H1 (cell line): ENCODE measurements around the gene TGFB3. TPM values are rescaled to one million over a fixed set of nuclear protein-coding genes. Genes with fewer than 3 reads are reported as not detected.

Experiments used
- CTCF ChIA-PET: fragments of 300-600 bp; sonication (Branson Sonifier 250); formaldehyde crosslinking; loops from one replicate; lab custom pipeline; 2021; ENCODE audit not compliant: partially characterized antibody; lab: Charles Lee
- POLR2A ChIA-PET: fragments of 300-600 bp; sonication (Branson Sonifier 250); formaldehyde crosslinking; loops from one replicate; lab custom pipeline; 2021; ENCODE audit warnings: inconsistent platforms; ENCODE audit not compliant: partially characterized antibody; lab: Charles Lee
- DNase-seq, 2 experiments: peaks; one replicate each; pipeline versions ENCODE4 v3.0.0 to v3.0.0-alpha.2; 2010 to 2022; ENCODE audit warnings: low spot score in 2 of 2, low read depth in 1 of 2, mixed read lengths in 1 of 2
- FAIRE-seq: peaks from 2 replicates; lab custom pipeline; 2011; peaks lifted over from hg19 to GRCh38; lab: Jason Lieb, UNC
- H2AFZ ChIP-seq: 2 replicates; pipeline ENCODE4 v1.8.1; 2012; ENCODE audit warnings: low read length, inconsistent platforms
- H2AK5ac ChIP-seq: 2 replicates; pipeline ENCODE4 v1.6.1; 2013; ENCODE audit warnings: low read depth, low read length
- H2BK120ac ChIP-seq: replicated peaks from 2 replicates; pipeline ENCODE3; 2013; ENCODE audit warnings: low read depth, low read length, inconsistent platforms
- H2BK12ac ChIP-seq: 2 replicates; pipeline ENCODE4 v1.6.1; 2013; ENCODE audit warnings: low read depth, low read length
- H2BK15ac ChIP-seq: 2 replicates; pipeline ENCODE4 v1.6.1; 2013; ENCODE audit warnings: low read length
- H2BK20ac ChIP-seq: 2 replicates; pipeline ENCODE4 v1.6.1; 2013; ENCODE audit warnings: low read length
- H2BK5ac ChIP-seq: 2 replicates; pipeline ENCODE4 v1.6.1; 2013; ENCODE audit warnings: low read depth, low read length
- H3K14ac ChIP-seq: 2 replicates; pipeline ENCODE4 v1.6.1; 2013; ENCODE audit warnings: inconsistent platforms; ENCODE audit not compliant: insufficient read length
- H3K18ac ChIP-seq: 2 replicates; pipeline ENCODE4 v1.6.1; 2013; ENCODE audit warnings: low read length; ENCODE audit errors: extremely low read depth
- H3K23ac ChIP-seq: 2 replicates; pipeline ENCODE4 v1.6.1; 2013; ENCODE audit warnings: inconsistent platforms; ENCODE audit not compliant: insufficient read length
- H3K23me2 ChIP-seq: 2 replicates; pipeline ENCODE4 v1.6.1; 2013; ENCODE audit warnings: low read depth, low read length
- H3K27ac ChIP-seq: 2 replicates; pipeline ENCODE4 v1.6.1; 2011; ENCODE audit warnings: low read depth, low read length, inconsistent platforms
- H3K27me3 ChIP-seq, 4 experiments: replicated peaks in 1 of 4; 1 replicate in 1 of 4; 2 replicates in 3 of 4; pipeline versions ENCODE4 v1.6.1 to v1.8.1; 2011 to 2013; ENCODE audit warnings: low read length in 3 of 4, mild to moderate bottlenecking in 3 of 4, inconsistent platforms in 2 of 4, mixed read lengths in 2 of 4, moderate library complexity in 1 of 4; ENCODE audit not compliant: control insufficient read depth in 3 of 4, insufficient read depth in 3 of 4; ENCODE audit errors: extremely low read depth in 1 of 4
- H3K36me3 ChIP-seq, 4 experiments: 2 replicates each; pipeline versions ENCODE4 v1.6.1 to v1.8.1; 2011 to 2013; ENCODE audit warnings: mild to moderate bottlenecking in 4 of 4, low read length in 3 of 4, moderate library complexity in 2 of 4, control low read depth in 1 of 4, inconsistent platforms in 1 of 4; ENCODE audit not compliant: insufficient read depth in 4 of 4, control insufficient read depth in 2 of 4
- H3K4ac ChIP-seq: replicated peaks from 2 replicates; pipeline ENCODE3; 2013; ENCODE audit warnings: low read length, low read depth, mixed read lengths, inconsistent platforms; ENCODE audit not compliant: insufficient read length
- H3K4me1 ChIP-seq, 4 experiments: replicated peaks in 1 of 4; 1 replicate in 1 of 4; 2 replicates in 3 of 4; pipeline versions ENCODE4 v1.6.1 to v1.8.1; 2011 to 2013; ENCODE audit warnings: low read length in 3 of 4, inconsistent platforms in 2 of 4, mixed read lengths in 1 of 4; ENCODE audit not compliant: insufficient read depth in 4 of 4, control insufficient read depth in 3 of 4
- H3K4me2 ChIP-seq, 2 experiments: 2 replicates each; pipeline versions ENCODE4 v1.6.1 to v1.8.1; 2011 to 2013; ENCODE audit warnings: low read depth in 2 of 2, low read length in 2 of 2, control low read depth in 1 of 2, inconsistent platforms in 1 of 2, mild to moderate bottlenecking in 1 of 2; ENCODE audit not compliant: insufficient read depth in 1 of 2
- H3K4me3 ChIP-seq, 4 experiments: fragments of 200-600, 300-600 bp in 1 of 4; sonication (generic), shearing (Covaris generic), sonication (Bioruptor Twin) in 1 of 4; 2 replicates each; pipeline versions ENCODE4 v1.5.1 to v1.8.1; 2011 to 2016; ENCODE audit warnings: low read length in 4 of 4, low read depth in 3 of 4, control low read depth in 2 of 4, inconsistent platforms in 2 of 4, mild to moderate bottlenecking in 2 of 4, mixed read lengths in 1 of 4, moderate library complexity in 1 of 4; ENCODE audit not compliant: insufficient read depth in 2 of 4; ENCODE audit errors: extremely low read depth in 1 of 4
- H3K56ac ChIP-seq: replicated peaks from 2 replicates; pipeline ENCODE3; 2013; ENCODE audit warnings: low read depth, mild to moderate bottlenecking, mixed read lengths, low read length, inconsistent platforms; ENCODE audit not compliant: insufficient read length
- H3K79me1 ChIP-seq: 2 replicates; pipeline ENCODE4 v1.6.1; 2013; ENCODE audit warnings: low read depth, low read length, control low read depth
- H3K79me2 ChIP-seq, 2 experiments: 2 replicates each; pipeline versions ENCODE4 v1.6.1 to v1.8.1; 2012 to 2013; ENCODE audit warnings: low read length in 2 of 2, mild to moderate bottlenecking in 2 of 2, inconsistent platforms in 1 of 2; ENCODE audit not compliant: insufficient read depth in 2 of 2, control insufficient read depth in 1 of 2
- H3K9ac ChIP-seq, 4 experiments: replicated peaks in 1 of 4; 1 replicate in 1 of 4; 2 replicates in 3 of 4; pipeline versions ENCODE4 v1.6.1 to v1.8.1; 2011 to 2013; ENCODE audit warnings: low read depth in 3 of 4, low read length in 3 of 4, control low read depth in 2 of 4, mild to moderate bottlenecking in 2 of 4, moderate library complexity in 2 of 4, inconsistent platforms in 1 of 4; ENCODE audit errors: extremely low read depth in 1 of 4
- H3K9me3 ChIP-seq, 2 experiments: 2 replicates each; pipeline versions ENCODE4 v1.6.1 to v1.8.1; 2012 to 2013; ENCODE audit warnings: mild to moderate bottlenecking in 2 of 2, moderate library complexity in 2 of 2, control low read depth in 1 of 2, inconsistent platforms in 1 of 2, low read depth in 1 of 2, low read length in 1 of 2, mixed read lengths in 1 of 2; ENCODE audit not compliant: insufficient read depth in 2 of 2
- H4K20me1 ChIP-seq, 2 experiments: replicated peaks in 1 of 2; 2 replicates each; pipeline versions ENCODE3 to v1.8.1; 2011 to 2013; ENCODE audit warnings: inconsistent platforms in 2 of 2, low read length in 2 of 2, mild to moderate bottlenecking in 1 of 2; ENCODE audit not compliant: insufficient read depth in 2 of 2, control insufficient read depth in 1 of 2
- H4K5ac ChIP-seq: 2 replicates; pipeline ENCODE4 v1.6.1; 2013; ENCODE audit warnings: low read length, low read depth, mixed read lengths, inconsistent platforms; ENCODE audit not compliant: insufficient read length
- H4K8ac ChIP-seq: 2 replicates; pipeline ENCODE4 v1.8.0; 2013; ENCODE audit warnings: mild to moderate bottlenecking, moderate library complexity, low read length, inconsistent platforms; ENCODE audit not compliant: insufficient read depth; ENCODE audit errors: extremely low read depth
- H4K91ac ChIP-seq: replicated peaks from 2 replicates; pipeline ENCODE3; 2013; ENCODE audit warnings: low read length, mixed read lengths, inconsistent platforms; ENCODE audit not compliant: insufficient read length
- BCL11A ChIP-seq, 2 experiments: IDR thresholded peaks; one replicate each; pipeline ENCODE4 v1.6.1; 2011; ENCODE audit warnings: low read depth in 2 of 2, low read length in 2 of 2, mild to moderate bottlenecking in 2 of 2
- CBX5 ChIP-seq: fragments of 300-800, 300-1000 bp; sonication (generic); IDR thresholded peaks from 2 replicates; pipeline ENCODE4 v1.7.1; 2016; ENCODE audit warnings: antibody characterized with exemption, low read length, low read depth
- CHD1 ChIP-seq: IDR thresholded peaks from 2 replicates; pipeline ENCODE4 v1.6.1; 2012; ENCODE audit warnings: low read depth, low read length, improper control_type of control experiment
- CREB1 ChIP-seq: IDR thresholded peaks from 2 replicates; pipeline ENCODE4 v1.6.1; 2012; ENCODE audit warnings: inconsistent platforms
- EGR1 ChIP-seq: IDR thresholded peaks from 2 replicates; pipeline ENCODE4 v1.6.1; 2011; ENCODE audit warnings: low read depth, low read length, borderline replicate concordance
- HDAC6 ChIP-seq: IDR thresholded peaks from one replicate; pipeline ENCODE4 v1.7.1; 2012; ENCODE audit warnings: low read depth, mild to moderate bottlenecking, inconsistent platforms, low read length, moderate library complexity
- SP4 ChIP-seq: IDR thresholded peaks from 2 replicates; pipeline ENCODE4 v1.6.1; 2012; ENCODE audit warnings: low read length, inconsistent platforms
- SUZ12 ChIP-seq: fragments of 200-600 bp; sonication (generic); IDR thresholded peaks from 2 replicates; pipeline ENCODE4 v1.6.1; 2012; ENCODE audit warnings: mild to moderate bottlenecking, inconsistent platforms, low read length, moderate library complexity, mixed read lengths
- WGBS, 2 experiments: shearing (Covaris generic) in 1 of 2; methylation state at CpG; one replicate each; pipeline versions ENCODE4 v1.1.6 to v1.1.7; 2013 to 2015; ENCODE audit warnings: low lambda C conversion rate in 2 of 2, mixed read lengths in 2 of 2, inconsistent platforms in 1 of 2, low coverage in 1 of 2, missing lambda C conversion rate in 1 of 2; ENCODE audit not compliant: insufficient replicate concordance in 2 of 2, insufficient coverage in 1 of 2, insufficient read length in 1 of 2; ENCODE audit errors: extremely low coverage in 1 of 2, missing lambda C conversion rate in 1 of 2; 5-methylcytosine and 5-hydroxymethylcytosine counted together
- polyA plus RNA-seq, 7 experiments: library from polyadenylated mRNA; depleted of rRNA in 3 of 7; stranded (reverse) in 5 of 7; unstranded in 2 of 7; fragments of >200 nt in 5 of 7; fragments of 200-250 nt in 2 of 7; gene quantifications; 1 replicate in 5 of 7; 2 replicates in 1 of 7; 4 replicates in 1 of 7; pipeline versions ENCODE4 v1.2.1 to v1.2.3, GENCODE V29; 2011 to 2013; ENCODE audit warnings: missing spikeins in 2 of 7, mixed read lengths in 2 of 7
- total RNA-seq: library from RNA; stranded (reverse); fragmentation: NEBNext Ultra II Directional; extraction: Animal tissue kit (Norgen Biotek cat#: 25700); gene quantifications from 2 replicates; pipeline ENCODE4 v1.2.1, GENCODE V29; 2021
- TF ChIP-seq, protein P1 (sequence below), 3 experiments: IDR thresholded peaks; 1 replicate in 2 of 3; 2 replicates in 1 of 3; pipeline versions ENCODE4 v1.5.1 to v1.6.1; 2011; ENCODE audit warnings: low read length in 3 of 3, mild to moderate bottlenecking in 3 of 3, inconsistent platforms in 2 of 3, low read depth in 1 of 3, moderate library complexity in 1 of 3; ENCODE audit not compliant: insufficient read depth in 1 of 3; ENCODE audit errors: control extremely low read depth in 1 of 3

Gene TGFB3
- total and polyA plus RNA-seq, 2 of the 8 experiments (the other 6 are each of a cell fraction or from before 2014, with no cell fraction given), result 0.65 to 0.86 TPM

DNA sequence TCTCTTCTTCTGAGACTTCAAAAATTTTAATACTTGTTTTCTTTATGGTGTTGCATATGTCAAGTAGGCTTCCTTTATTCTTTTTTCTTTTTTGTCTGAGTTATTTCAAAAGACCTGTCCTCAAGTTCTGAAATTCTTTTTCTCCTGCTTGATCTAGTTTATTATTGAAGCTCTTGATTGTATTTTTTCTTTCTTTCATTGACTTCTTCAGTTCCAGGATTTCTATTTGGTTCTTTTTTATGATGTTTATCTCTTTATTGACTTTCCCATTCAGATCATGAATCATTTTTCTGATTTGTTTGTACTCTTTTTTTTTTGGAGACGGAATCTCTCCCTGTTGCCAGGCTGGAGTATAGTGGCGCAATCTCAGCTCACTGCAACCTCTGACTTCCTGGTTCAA, 37.9 kb upstream of the TGFB3 start:
- Histone ChIP-seq H3K36me3 (no peaks in the 10 kb centered on the region), H2BK120ac (no peak overlapping the region), H3K4me1 (peaks cover 0 to 2% (median 0%) of the 10 kb centered on the region in 4 experiments; a peak in 1 of 7 replicates), H2BK12ac (no peak overlapping the region), H3K9ac (no peak overlapping the region), H3K56ac (no peak overlapping the region), H3K4me2 (no peak overlapping the region), H3K27ac (no peak overlapping the region), H3K14ac (no peak overlapping the region), H3K23ac (no peak overlapping the region), H2AFZ (no peak overlapping the region), H2BK15ac (no peak overlapping the region), H2BK5ac (no peak overlapping the region), H4K20me1 (no peaks in the 10 kb centered on the region), H4K8ac (no peak overlapping the region), H3K18ac (no peak overlapping the region), H3K4ac (no peak overlapping the region), H3K79me2 (no peaks in the 10 kb centered on the region), H2AK5ac (no peak overlapping the region), H3K79me1 (no peaks in the 10 kb centered on the region), H4K91ac (no peak overlapping the region), H2BK20ac (no peak overlapping the region), H4K5ac (no peak overlapping the region), H3K23me2 (no peaks in the 10 kb centered on the region), H3K27me3 (no peaks in the 10 kb centered on the region), H3K4me3 (no peak overlapping the region), H3K9me3 (no peaks in the 10 kb centered on the region)
- FAIRE-seq (no peak), DNase-seq (no peak)
- WGBS, 2 experiments, result 87% methylated on average over 2 of the region's 2 CpGs; no CpG with 5 or more reads in 1 of the 2 experiments
- ChIA-PET CTCF (interaction anchor here (0.7 to 1.1 kb wide), 3 partner anchors 13 to 40 kb away, joined by 3 to 5 read pairs (median 4); no protein-coding TSS in a partner anchor), POLR2A (interaction anchor here (0.8 kb wide), 1 partner anchor 29 kb away, joined by 3 read pairs; no protein-coding TSS in a partner anchor)
- TF ChIP-seq CHD1 (no peak), BCL11A (IDR thresholded peaks at IDR 0.05; ENCODE audit: low read depth in 2 of 2, low read length in 2 of 2) (no peak), EGR1 (no peak), CREB1 (no peak), CBX5 (no peak), HDAC6 (no peak), SP4 (no peak), SUZ12 (no peak)
- TF ChIP-seq, protein P1, sequence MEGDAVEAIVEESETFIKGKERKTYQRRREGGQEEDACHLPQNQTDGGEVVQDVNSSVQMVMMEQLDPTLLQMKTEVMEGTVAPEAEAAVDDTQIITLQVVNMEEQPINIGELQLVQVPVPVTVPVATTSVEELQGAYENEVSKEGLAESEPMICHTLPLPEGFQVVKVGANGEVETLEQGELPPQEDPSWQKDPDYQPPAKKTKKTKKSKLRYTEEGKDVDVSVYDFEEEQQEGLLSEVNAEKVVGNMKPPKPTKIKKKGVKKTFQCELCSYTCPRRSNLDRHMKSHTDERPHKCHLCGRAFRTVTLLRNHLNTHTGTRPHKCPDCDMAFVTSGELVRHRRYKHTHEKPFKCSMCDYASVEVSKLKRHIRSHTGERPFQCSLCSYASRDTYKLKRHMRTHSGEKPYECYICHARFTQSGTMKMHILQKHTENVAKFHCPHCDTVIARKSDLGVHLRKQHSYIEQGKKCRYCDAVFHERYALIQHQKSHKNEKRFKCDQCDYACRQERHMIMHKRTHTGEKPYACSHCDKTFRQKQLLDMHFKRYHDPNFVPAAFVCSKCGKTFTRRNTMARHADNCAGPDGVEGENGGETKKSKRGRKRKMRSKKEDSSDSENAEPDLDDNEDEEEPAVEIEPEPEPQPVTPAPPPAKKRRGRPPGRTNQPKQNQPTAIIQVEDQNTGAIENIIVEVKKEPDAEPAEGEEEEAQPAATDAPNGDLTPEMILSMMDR (IDR thresholded peaks at IDR 0.05; ENCODE audit: control extremely low read depth in 1 of 3, insufficient read depth in 1 of 3, low read depth in 1 of 3, low read length in 3 of 3), result no peak
